ENCODE measurements around the gene DDAH1. TPM values are rescaled to one million over a fixed set of nuclear protein-coding genes. Genes with fewer than 3 reads are reported as not detected.

DDAH1 gene
- total and polyA plus RNA-seq, 2 experiments from 2014 or later = 29.4 to 41.7 TPM

- no peaks in the 10 kb centered on the region for H4K20me1 ChIP-seq (replicated peaks; ENCODE audit: insufficient read depth)
- H3K9me2 ChIP-seq (ENCODE audit: insufficient read depth) = no peaks in the 10 kb centered on the region
- Mint-ChIP-seq H3K4me1 (peaks cover 4% of the 10 kb centered on the region; the same call in 2 of the 3 replicates), H3K4me3 (no peak overlapping the region), H3K27me3 (ENCODE audit: insufficient read depth, low read depth, poor library complexity) (peaks cover 4% of the 10 kb centered on the region), H3K9me3 (peaks cover 26% of the 10 kb centered on the region), H3K36me3 (ENCODE audit: low read depth) (peaks cover 19% of the 10 kb centered on the region; the same call in 2 of the 3 replicates), H3K27ac (no peak overlapping the region)
- 0 out of 2 replicates have a peak, but pooled peaks cover 3% of the 10 kb centered on the region for H3K4me1 ChIP-seq (ENCODE audit: insufficient read depth)
- H3K79me2 ChIP-seq (replicated peaks; ENCODE audit: insufficient read depth) = no peaks in the 10 kb centered on the region; the same call in 1 of the 2 replicates
- no peak overlapping the region for H3K27ac ChIP-seq (ENCODE audit: low read depth)
- DNase-seq (ENCODE audit: low spot score) (no peak), ATAC-seq (no peak)
- H3K36me3 ChIP-seq (ENCODE audit: insufficient read depth) = no peaks in the 10 kb centered on the region
- no peaks in the 10 kb centered on the region for H3F3A ChIP-seq (replicated peaks; ENCODE audit: low read depth)
- no peak for TF ChIP-seq ZNF331 (CRISPR knock-in tag; IDR thresholded peaks at IDR 0.05; ENCODE audit: low read depth)
- TF ChIP-seq CTCF (conservative IDR thresholded peaks at IDR 0.05; ENCODE audit: low read depth in 2 of 2) = no peak
- no peak for TF ChIP-seq POLR2AphosphoS5 (IDR thresholded peaks at IDR 0.05; ENCODE audit: low read depth)
- TF ChIP-seq EZH2phosphoT487 (IDR thresholded peaks at IDR 0.05; ENCODE audit: unreplicated experiment) = no peak
- TF ChIP-seq ZNF462 (CRISPR knock-in tag; IDR thresholded peaks at IDR 0.05) = no peak
- TF ChIP-seq STAT1 (IDR thresholded peaks at IDR 0.05; ENCODE audit: unreplicated experiment) = no peak
- TF ChIP-seq EZH2 (IDR thresholded peaks at IDR 0.05; ENCODE audit: low read depth, unreplicated experiment) = no peak
- TF ChIP-seq JUNB (IDR thresholded peaks at IDR 0.05; ENCODE audit: unreplicated experiment) = no peak
- TF ChIP-seq ETS1 (IDR thresholded peaks at IDR 0.05) = no peak
- TF ChIP-seq CREB1 (CRISPR knock-in tag; IDR thresholded peaks at IDR 0.05; ENCODE audit: low read depth) = no peak
- TF ChIP-seq ZNF114 (CRISPR knock-in tag; IDR thresholded peaks at IDR 0.05) = no peak
- no peak overlapping the region for H2AFZ ChIP-seq
- H3K4me3 ChIP-seq = no peak overlapping the region
- H3K27me3 ChIP-seq (ENCODE audit: insufficient read depth) = no peaks in the 10 kb centered on the region
- H3K4me2 ChIP-seq = no peak overlapping the region
Observed at GRCh38 chr1:85420199-85420598, 44.8 kb downstream of the DDAH1 start.

Measured in GM23338 (cell line).